HUES48 (cell line): ENCODE measurements around the gene CACTIN.
A peak's percentile ranks its signal among the peaks of the same experiment; 100 is the strongest.
"Not testable (repeated sequence)": the region's sequence is repeated elsewhere in the genome, so short reads cannot be mapped to it uniquely, and the experiment has no call there.

Experiments used
- H3K27ac ChIP-seq: one replicate; pipeline ENCODE4 v1.7.0; 2013; ENCODE audit warnings: low read depth, low read length, inconsistent platforms
- H3K27me3 ChIP-seq: 2 replicates; pipeline ENCODE4 v1.6.1; 2013; ENCODE audit warnings: mild to moderate bottlenecking, low read length; ENCODE audit not compliant: control insufficient read depth, insufficient read depth
- H3K36me3 ChIP-seq: 2 replicates; pipeline ENCODE4 v1.6.1; 2013; ENCODE audit warnings: low read length; ENCODE audit not compliant: control insufficient read depth, insufficient read depth
- H3K4me1 ChIP-seq: 2 replicates; pipeline ENCODE4 v1.6.1; 2013; ENCODE audit warnings: mild to moderate bottlenecking, low read length; ENCODE audit not compliant: control insufficient read depth, insufficient read depth
- H3K4me3 ChIP-seq: 2 replicates; pipeline ENCODE4 v1.5.1; 2013; ENCODE audit warnings: mild to moderate bottlenecking, low read depth, low read length
- H3K9ac ChIP-seq: 2 replicates; pipeline ENCODE4 v1.6.1; 2013; ENCODE audit warnings: mild to moderate bottlenecking, low read depth, low read length, moderate library complexity
- H3K9me3 ChIP-seq: 2 replicates; pipeline ENCODE4 v1.6.1; 2013; ENCODE audit warnings: low read length; ENCODE audit not compliant: control insufficient read depth, insufficient read depth

The CACTIN gene

GRCh38 chr19:3572132-3572854, 54.3 kb downstream of the CACTIN start:
- H3K27ac ChIP-seq = no peak overlapping the region
- peak overlapping the region; percentile 43 for H3K4me3 ChIP-seq
- H3K4me1 ChIP-seq = peaks cover 13% of the 10 kb centered on the region

DNA sequence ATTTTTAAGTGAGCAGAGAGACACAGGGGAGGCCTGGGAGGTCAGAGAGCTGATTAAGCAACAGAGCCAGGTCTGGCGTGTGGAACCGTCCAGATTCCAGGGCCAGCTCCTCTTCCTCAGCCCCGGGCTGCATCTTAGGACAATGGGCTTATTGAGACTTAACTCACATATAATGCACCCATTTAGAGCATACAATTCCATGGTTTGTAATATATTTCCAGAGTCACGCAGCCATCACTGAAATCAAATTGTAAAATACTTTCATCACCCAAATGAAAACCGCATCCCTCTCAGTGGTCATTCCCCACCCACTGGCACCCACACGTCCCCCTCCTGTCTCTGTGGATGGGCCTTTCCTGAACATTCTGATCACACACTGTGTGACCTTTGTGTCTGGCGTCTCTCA, 56.0 kb downstream of the CACTIN start:
- H3K27ac ChIP-seq = no peak overlapping the region
- H3K4me1 ChIP-seq = peaks cover 4% of the 10 kb centered on the region; the same call in 1 of the 2 replicates
- no peak overlapping the region for H3K4me3 ChIP-seq
- H3K27me3 ChIP-seq = no peaks in the 10 kb centered on the region
- no peak overlapping the region for H3K9ac ChIP-seq
- H3K9me3 ChIP-seq = no peaks in the 10 kb centered on the region
- peaks cover 6% of the 10 kb centered on the region for H3K36me3 ChIP-seq

More at GRCh38 chr19:3572132-3572854, 54.3 kb downstream of the CACTIN start:
- H3K27me3 ChIP-seq = no peaks in the 10 kb centered on the region
- no peaks in the 10 kb centered on the region for H3K9me3 ChIP-seq
- no peak overlapping the region for H3K9ac ChIP-seq
- H3K36me3 ChIP-seq = peaks cover 6% of the 10 kb centered on the region

DNA sequence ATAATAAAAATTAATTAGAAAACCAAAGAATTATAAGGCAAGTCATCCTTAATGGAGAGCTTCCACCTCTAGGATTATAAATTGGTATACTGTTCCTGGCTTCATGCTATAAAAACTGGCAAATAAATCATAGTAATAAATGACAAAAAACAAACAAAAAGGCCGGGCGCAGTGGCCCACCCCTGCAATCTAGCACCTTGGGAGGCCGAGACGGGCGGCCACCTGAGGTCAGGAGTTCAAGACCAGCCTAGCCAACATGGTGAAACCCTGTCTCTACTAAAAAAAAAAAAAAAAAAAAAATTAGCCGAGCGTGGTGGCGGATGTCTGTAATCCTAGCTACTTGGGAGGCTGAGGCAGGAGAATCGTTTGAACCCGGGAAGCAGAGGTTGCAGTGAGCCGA, 56.5 kb downstream of the CACTIN start:
- H3K27me3 ChIP-seq, H3K27ac ChIP-seq, H3K9me3 ChIP-seq, H3K4me1 ChIP-seq, H3K9ac ChIP-seq, H3K4me3 ChIP-seq, H3K36me3 ChIP-seq: not testable (repeated sequence)

DNA sequence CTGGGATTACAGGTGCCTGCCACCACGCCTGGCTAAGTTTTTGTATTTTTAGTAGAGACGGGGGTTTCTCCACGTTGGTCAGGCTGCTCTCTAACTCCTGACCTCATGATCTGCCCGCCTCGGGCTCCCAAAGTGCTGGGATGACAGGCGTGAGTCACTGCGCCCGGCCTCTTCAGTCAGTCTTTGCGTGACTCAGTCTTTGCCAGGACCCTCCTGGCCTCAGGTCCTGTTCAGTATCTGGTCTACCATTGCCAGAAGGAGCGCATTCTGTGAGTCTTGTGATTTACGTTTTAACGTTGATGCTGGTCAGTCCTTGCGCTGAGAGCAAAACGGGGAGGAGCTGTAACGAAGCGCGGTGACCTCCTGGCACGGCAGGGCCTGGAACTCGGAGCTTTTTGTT, 61.5 kb downstream of the CACTIN start:
- no peaks in the 10 kb centered on the region for H3K9me3 ChIP-seq
- H3K36me3 ChIP-seq = no peaks in the 10 kb centered on the region
- H3K4me3 ChIP-seq = no peak overlapping the region
- H3K9ac ChIP-seq = no peak overlapping the region
- no peaks in the 10 kb centered on the region for H3K4me1 ChIP-seq
- no peaks in the 10 kb centered on the region for H3K27me3 ChIP-seq
- no peak overlapping the region for H3K27ac ChIP-seq

- Histone ChIP-seq H3K9me3 (no peaks in the 10 kb centered on the region), H3K4me1 (no peaks in the 10 kb centered on the region), H3K9ac (no peak overlapping the region), H3K4me3 (no peak overlapping the region), H3K27ac (no peak overlapping the region), H3K27me3 (no peaks in the 10 kb centered on the region), H3K36me3 (no peaks in the 10 kb centered on the region)
These were observed 62.7 kb downstream of the CACTIN start for GRCh38 chr19:3563709-3564524.
